Globus pallidus (tissue), 1 donor: Measurements from ENCODE around the gene REEP6.
"Not testable (repeated sequence)": the region's sequence is repeated elsewhere in the genome, so short reads cannot be mapped to it uniquely, and the experiment has no call there.

Experiments used
- DNase-seq: peaks from one replicate; pipeline ENCODE4 v3.0.0-alpha.2; 2015; ENCODE audit warnings: low spot score

REEP6 gene

DNA sequence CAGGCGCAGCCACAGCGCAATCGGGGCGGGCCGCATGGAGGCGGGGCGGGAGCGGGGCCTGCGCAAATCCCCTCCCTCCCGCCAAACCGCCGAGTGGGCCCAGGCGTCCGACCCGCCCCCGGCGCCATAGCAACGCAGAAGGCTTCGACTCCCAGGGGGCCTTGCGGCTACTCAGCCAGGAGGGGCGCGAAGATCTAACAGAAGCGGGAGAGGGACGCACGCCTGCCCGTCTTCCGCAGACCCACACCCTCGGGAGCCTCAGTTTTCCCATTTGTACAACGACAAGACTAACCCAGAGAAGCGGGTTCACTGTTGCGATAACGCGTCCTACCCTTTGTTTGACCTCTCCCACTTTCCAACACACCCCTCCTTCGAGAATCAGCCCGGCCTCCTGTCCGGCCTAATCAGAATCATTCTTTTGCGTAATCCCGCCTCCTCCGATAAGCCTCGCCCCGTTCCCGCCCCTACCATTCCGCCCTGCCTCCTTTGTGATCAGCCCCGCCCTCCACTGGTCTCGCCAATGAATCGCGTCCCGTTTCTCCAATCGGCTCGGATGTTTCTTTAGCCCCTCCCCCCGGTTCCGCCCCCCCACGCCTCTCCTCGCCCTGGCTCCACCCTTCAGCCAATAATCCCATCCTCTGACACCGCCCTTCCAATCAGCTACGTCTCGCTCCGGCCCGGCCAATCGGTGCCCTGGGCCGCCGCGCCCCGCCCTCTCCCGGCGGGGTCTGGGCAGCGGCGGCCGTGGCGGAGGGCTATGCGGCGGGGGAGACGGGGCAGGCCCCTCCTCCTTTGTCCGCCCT is 469 bp upstream of the REEP6 start, which contains the start of gene PCSK4:
PCSK4 (minus strand) TSS at position 40 of the 803 bp plus-strand sequence; CDS start at position 36, 4 bp downstream.
- DNase-seq = peak; percentile 99

DNA sequence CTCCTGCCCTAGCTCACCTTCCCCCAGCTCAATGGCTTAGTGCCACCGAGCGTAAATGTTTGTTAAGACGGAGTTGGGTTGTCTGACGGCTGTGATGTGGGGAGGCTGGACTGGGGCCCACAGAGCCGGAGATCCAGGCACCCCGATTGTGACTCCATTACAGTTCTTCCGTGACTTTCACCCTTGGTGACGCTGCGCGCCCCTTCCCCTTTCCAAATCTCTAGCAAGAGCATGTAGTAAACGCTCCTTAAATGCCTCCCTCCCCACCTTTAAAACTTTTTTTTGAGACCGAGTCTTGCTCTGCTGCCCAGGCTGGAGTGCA is 829 bp downstream of the REEP6 start:
- DNase-seq = no peak

DNA sequence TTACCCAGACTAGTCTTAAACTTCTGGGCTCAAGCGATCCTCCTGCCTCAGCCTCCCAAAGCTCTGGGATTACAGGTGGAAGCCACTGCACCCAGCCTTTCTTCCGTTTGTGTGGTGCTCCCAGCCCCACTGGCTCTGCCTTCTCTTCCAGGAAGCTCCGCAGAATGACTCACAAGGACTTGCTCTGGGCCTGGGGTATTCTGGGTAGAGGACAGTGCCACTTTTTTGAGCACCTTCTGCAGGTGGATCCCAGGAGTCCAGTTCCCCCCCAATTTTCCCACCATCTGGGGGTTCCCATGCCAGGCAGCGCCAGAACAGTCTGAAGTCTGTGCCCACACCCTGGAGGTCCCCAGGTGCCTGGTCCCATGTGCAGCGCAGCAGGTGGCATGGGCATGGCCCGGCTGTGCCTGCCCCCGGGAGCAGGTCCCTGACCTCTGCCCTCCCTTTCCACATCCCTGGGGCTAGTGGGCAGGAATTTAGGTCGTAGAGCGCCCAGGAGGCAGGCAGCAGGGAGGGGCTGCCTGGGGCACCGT is 1.6 kb downstream of the REEP6 start:
- DNase-seq = no peak

DNA sequence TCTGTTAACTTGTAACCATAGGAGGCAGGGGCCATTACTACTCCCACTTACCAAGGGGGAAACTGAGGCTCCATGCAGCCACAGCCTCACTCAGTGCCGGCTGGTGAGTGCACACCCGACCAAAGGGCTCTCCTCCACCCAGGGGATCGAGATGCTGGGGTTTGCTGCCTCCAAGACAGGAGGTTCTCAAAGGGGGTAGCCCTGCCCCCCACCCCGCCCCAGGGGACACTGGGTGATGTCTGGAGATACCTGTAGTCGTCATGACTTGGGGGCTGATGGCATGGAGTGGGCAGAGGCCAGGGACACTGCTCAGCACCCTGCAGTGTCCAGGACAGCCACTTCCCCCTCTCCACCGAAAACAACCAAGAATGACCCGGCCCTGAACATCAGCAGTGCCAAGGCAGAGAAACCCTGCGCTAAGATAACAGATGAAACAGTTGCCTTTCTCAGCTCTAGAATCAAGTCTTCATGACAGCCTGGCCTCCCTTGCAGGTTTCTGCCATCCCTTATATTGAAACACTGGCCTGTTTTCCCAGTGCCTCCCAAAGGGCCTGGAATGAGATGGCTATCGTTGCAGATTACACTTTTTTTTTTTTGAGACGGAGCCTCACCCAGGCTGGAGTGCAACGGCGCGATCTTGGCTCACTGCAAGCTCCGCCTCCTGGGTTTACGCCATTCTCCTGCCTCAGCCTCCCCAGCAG is 3.3 kb downstream of the REEP6 start:
- no peak for DNase-seq

DNA sequence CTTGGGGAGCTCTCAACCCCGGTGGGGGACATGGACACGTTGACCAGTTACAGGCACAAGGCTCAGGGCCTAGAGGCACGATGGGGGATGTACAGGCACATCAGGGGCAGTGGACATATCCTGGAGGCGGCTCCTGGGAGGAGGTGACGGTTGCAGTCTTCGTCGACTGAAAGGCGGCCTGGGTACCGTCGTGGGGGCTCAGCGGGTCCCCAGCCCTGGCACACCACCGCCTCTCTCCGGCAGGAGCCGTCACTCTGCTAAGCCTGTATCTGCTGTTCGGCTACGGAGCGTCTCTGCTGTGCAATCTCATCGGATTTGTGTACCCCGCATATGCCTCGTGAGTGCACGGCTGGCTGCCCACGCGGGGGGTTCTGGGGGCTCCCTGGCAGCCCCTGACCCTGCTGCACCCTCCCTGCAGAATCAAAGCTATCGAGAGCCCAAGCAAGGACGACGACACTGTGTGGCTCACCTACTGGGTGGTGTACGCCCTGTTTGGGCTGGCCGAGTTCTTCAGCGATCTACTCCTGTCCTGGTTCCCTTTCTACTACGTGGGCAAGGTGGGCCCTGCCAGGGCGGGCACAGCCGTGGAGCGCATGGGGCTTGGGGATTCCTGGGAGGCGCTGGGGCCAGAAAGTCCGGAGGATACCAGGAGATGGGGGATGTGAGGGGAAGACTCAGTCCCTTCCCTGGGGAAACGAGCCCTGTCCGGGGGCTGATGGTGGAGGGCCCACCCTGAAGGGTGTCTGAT is 4.2 kb downstream of the REEP6 start:
- DNase-seq = no peak

DNA sequence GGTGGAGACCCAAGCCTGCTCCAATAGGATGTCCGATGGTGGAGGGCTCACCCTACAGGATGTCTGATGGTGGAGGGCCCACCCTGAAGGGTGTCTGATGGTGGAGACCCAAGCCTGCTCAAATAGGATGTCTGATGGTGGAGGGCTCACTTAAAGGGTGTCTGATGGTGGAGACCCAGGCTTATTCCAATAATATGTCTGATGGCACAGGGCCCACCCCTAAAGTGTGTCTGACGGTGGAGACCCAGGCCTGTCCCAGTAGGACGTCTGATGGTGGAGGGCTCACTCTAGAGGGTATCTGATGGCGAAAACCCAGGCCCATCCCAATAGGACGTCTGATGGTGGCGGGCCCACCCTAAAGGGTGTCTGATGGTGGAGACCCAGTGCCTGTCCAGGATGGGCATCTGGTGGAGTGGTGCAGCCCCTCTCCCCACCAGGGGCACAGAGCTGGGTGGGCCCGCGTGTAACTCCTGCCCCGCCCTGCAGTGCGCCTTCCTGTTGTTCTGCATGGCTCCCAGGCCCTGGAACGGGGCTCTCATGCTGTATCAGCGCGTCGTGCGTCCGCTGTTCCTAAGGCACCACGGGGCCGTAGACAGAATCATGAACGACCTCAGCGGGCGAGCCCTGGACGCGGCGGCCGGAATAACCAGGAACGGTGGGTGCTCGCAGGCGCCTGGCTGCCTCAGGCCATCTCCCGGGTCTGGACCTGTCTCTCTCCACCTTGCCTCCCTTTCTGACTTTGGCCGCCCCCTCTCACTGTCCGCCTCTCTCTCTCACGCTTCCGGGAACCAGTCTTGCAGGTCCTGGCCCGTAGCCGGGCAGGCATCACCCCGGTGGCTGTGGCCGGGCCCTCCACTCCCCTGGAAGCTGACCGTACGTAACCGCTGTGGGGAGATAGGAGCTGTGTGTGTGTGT is 5.1 kb downstream of the REEP6 start:
- no peak for DNase-seq

DNA sequence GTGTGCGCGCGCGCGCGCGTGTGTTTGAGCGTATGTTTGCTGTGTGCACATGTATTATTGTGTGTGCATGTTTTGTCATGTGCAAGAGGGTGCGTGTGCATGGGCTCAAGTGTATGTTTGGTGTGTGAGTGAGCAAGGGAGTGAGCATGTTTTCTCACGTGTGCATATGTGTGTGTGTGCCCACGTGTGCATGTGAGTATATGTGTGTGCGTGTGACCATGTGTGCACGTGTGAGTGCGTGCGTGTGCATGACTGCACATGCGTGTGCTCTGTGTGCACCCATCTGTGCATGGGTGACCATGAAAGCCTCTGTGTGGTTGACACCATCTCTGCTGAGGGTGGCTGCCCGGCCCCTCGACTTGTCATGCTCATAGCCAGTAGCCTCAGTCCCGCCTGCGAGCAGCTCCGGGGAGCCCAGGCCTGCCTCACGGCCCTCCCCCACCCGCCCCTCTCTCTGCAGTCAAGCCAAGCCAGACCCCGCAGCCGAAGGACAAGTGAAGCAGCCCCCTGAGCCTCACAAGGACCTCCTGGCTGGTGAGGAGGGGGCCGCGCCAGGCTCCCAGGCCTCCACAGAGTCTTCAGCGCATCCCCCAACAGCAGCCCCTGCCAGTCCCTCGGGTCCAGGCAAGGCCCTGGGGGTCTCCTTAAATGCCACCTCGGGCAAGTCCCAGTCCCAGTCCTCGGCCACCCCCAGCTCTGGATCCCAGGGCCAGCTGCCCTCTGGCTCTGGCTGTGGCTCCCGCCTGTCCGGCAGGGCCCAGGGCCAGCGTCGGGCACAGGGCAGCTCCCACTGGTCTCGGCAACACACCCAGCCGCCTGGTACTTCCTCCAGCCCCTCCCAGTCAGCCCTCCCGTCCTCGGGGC is 6.0 kb downstream of the REEP6 start:
- DNase-seq = no peak

DNA sequence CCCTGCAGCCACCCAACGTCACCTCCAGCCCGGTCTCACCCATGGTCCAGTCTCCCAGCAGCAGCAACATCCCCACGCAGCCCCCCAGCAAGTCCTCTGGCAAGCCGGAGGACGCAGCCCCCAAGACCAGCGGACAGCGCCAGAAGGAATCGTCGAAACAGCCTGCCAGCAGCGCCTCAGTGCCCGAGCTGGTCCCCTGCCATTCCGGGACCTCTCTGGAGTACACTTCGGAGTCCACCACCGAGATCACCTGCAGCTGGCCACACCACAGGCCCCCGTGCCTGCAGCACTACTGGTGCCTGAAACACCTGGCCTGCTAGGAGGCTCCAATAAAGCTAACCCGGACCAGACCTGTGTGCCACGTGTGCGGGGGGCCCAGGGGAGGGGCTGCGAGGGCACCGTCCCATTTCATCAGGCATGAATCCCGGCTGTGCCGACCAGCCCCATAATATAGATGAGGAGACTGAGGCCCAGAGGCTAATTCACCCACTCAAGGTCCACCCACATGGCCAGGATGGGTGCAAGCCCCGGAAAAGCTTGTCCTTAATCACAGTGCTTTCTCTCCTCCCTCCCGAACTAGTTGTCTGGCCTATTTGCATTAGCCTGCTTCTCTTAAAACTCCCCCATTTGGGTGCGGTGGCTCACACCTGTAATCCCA is 6.7 kb downstream of the REEP6 start:
- DNase-seq = no peak

DNA sequence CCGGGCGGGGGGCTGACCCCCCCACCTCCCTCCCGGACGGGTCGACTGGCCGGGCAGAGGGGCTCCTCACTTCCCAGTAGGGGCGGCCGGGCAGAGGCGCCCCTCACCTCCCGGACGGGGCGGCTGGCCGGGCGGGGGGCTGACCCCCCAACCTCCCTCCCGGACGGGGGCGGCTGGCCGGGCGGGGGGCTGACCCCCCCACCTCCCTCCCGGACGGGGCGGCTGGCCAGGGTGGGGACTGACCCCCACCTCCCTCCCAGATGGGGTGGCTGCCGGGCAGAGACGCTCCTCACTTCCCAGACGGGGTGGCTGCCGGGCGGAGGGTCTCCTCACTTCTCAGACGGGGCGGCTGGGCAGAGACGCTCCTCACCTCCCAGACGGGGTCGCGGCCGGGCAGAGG is 8.2 kb downstream of the REEP6 start:
- not testable (repeated sequence) for DNase-seq

DNA sequence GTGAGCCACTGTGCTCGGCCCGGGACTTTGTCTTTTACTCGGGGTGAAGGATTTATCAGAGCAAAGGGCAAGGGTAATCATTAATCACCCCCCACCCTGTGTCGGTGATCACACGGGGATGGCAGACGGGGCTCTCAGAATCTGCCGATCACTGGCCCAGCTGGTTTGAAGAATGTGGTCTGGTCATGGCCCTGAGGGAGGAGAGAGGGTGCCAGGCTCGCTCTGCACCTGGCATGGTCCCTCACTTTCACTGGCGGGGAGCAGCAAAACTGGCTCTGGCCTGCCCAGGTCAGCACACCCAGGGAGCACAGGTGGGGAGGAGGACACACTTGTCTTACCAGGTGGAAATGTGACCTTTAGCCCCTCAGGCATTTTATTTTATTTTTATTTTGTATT is 10.2 kb downstream of the REEP6 start:
- no peak for DNase-seq

DNA sequence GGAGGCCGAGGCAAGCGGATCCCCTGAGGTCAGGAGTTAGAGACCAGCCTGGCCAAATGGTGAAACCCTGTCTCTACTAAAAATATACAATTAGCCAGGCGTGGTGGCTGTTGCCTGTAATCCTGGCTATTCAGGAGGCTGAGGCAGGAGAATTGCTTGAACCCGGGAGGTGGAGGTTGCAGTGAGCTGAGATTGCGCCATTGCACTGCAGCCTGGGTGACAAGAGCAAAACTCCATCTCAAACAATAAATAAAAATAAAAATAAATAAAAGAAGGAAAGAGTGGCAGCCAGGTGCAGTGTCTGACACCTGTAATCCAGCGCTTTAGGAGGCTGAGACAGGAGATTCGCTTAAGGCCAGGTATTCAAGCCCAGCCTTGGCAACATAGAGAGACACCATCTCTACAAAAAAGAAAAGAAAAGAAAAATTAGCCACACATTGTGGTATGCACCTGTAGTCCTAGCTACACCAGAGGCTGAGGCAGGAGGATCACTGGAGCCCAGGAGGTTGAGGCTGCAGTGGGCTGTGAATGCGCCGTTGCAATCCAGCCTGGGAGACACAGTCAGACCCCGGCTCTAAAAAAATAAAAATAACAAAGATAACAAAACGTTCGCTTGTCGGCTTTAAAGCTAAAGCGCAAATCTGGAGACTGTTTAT is 11.6 kb downstream of the REEP6 start:
- DNase-seq = no peak

DNA sequence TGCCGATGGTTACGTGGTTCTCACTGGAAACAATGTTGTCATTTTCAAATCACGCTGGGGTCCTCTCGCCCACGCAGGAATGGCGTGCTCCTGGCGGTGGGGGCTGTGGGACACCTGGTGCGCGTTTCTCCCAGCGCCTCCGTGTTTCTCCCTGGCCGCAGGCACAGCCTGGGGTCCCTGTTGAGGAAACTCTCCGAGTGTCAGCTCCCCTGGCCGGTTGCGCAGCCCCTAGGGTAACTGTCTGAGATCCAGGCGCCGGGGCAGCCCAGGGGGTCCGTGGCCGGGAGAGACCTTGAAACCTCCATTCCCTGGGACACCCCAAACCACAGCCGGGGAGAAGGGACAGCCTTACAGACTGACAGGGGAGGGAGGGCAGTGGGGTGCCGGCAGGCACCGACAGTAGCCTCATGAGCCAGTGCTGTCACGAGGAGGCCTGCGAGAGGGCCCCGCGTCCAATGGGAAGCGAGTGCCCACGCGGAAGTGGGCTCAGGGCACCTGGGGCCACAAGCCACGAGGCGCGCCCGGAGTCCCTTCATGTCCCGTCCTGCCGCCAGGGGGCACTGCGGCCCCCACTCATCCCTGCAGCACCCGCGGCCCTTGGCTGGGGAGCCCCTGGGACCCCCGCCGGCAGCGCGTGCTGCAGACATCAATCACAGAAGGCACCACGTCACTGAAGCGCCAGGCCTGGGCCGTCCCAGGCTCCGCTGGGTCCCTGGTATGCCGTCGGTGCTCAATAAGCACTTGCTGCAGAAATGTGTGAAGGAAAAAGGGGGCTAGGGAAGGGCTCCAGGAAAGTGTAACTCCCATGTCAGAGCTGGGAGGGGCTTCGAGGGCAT is 12.3 kb downstream of the REEP6 start:
- peak; percentile 30 for DNase-seq

DNA sequence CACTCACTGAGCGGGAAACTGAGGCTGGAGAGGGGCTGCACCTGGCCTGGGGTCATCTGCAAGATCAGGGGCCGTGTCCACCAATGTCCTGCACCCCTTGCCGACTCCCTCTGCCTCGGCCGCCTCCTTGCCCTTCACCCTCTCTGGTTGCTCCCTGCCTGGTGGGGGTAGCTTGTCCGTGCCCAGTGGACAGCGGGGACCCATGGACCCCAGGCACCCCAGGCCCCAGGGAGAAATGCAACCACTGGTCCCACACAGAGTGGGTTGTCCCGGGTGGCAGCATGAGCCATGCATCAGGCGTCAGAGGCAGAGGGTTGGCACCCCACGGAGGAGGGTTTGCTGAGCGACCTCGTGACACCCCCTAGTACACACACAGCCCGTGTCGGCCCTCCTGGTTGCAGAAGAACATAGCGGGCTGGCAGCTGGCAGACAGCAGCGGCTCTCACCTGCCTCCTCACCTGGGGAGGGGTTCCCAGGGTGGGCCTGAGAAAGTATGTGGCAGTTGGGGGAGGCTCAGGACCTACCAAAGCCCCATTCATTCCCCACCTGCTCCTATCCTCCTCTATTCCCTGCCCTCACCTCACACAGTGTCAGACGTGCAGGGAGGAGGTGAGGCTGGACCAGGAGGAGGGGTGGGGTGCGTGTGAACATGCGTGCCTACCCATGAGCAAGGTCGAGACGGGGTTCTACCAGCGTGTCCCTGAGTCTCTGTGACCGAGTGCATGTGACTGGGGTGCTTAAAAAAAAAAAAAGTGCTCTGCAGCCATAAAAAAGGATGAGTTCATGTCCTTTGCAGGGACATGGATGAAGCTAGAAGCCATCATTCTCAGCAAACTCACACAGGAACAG is 13.2 kb downstream of the REEP6 start:
- DNase-seq = no peak

DNA sequence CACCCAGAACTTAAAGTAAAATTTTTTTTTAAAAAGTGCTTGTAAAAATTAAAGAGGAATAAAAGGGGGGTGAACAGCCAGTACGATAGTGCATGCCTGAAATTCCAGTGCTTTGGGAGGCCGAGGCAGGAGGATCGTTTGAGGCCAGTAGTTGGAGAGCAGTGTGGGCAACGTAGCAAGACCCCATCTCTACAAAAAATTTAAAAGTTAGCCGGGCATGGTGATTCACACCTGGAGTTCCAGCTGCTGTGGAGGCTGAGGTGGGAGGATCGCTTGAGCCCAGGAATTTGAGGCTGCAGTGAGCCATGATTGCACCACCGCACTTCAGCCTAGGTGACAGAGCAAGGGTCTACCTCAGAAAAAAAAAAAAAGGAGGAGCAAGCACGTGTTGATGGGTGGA is 14.0 kb downstream of the REEP6 start:
- DNase-seq = no peak

DNA sequence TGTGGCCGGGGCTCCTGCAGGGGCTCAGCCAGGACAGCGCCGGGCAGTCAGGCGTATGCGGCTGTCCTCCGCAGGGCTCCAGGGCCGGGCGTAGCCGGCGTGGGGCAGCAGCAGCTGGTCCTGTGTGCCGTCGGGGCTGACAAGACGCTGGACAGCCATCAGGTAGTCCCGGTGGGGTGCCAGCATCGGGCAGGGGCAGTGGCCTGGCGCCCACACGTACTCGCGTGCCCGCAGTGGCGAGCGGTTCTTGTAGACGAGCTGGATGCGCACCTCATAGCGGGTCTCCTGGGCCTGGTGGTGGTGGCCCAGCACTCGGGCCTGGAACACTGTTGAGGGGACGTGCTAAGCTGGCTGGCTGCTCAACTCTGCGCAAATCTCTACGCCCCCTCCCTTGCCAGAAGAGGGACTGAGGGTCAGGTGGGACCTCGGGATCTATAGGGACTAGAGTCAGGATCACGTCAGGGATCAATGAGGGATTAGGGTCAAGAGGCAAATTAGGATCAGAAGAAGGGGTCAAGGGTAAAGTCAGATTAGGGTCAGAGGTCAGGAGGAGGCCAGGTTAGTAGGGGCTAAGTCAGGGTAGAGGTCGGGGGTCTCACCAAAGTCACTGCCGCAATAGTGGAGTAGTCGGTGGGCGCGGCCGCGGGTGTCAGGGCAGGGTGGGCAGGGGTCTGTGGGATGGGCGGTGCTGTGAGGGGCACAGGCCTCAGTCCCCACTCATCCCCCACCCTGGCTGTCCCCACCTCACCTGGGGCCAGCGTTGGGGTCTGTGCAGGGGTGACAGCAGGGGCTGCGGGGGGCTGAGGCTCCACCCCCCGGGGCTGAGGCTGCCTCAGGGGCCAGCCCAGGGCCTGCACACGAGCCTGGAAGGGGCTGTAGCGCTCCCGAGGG is 15.3 kb downstream of the REEP6 start:
- DNase-seq = no peak

DNA sequence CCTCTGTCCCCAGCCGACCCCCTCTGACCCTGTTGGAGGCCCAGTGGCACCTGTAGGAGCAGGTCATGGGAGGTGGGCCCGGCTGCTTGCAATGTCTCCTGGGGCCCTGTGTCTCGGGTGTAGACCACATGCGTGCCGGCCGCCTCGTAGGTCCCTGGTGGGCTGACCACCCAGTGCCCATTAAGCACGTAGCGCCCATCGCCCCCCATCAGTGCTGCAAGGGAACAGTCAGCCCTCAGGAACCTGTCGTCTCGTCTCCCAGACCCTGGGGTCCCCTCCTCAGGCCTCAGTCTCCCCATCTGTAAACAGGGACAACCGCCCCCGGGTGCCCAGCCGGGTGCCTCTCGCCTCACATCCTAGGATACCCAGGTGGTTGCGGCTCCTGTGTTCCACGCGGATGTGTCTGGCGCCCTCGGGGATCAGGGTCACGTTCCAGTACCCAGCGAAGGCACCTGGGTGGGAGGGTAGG is 16.2 kb downstream of the REEP6 start:
- DNase-seq = no peak
